ACC112 (cell line): ENCODE results near the gene OR2Z1.
"Not testable (repeated sequence)": the region's sequence is repeated elsewhere in the genome, so short reads cannot be mapped to it uniquely, and the experiment has no call there.

Source experiments
- H2AFZ ChIP-seq: fragments of 200-600 bp; sonication (generic); one replicate; pipeline ENCODE4 v1.6.0; 2017; ENCODE audit warnings: antibody characterized with exemption, low read length; ENCODE audit not compliant: unreplicated experiment
- H3K27ac ChIP-seq: fragments of 200-600 bp; sonication (generic); 2 replicates; pipeline ENCODE4 v1.5.1; 2014; ENCODE audit warnings: low read depth, mild to moderate bottlenecking, antibody characterized with exemption, low read length, moderate library complexity
- H3K27me3 ChIP-seq: fragments of 200-600 bp; sonication (generic); 2 replicates; pipeline ENCODE4 v1.6.1; 2014; ENCODE audit warnings: mild to moderate bottlenecking, antibody characterized with exemption, low read length, moderate library complexity, mixed read lengths; ENCODE audit not compliant: insufficient read depth
- H3K36me3 ChIP-seq: fragments of 200-600 bp; sonication (generic); 2 replicates; pipeline ENCODE4 v1.6.1; 2016; ENCODE audit warnings: mild to moderate bottlenecking, antibody characterized with exemption, low read length, moderate library complexity, mixed read lengths; ENCODE audit not compliant: insufficient read depth
- H3K4me1 ChIP-seq: fragments of 200-600 bp; sonication (generic); one replicate; pipeline ENCODE4 v1.6.1; 2016; ENCODE audit warnings: low read length, mixed read lengths; ENCODE audit not compliant: insufficient read depth, unreplicated experiment, control insufficient read depth
- H3K4me3 ChIP-seq: fragments of 200-600 bp; sonication (generic); 2 replicates; pipeline ENCODE4 v1.5.1; 2014; ENCODE audit warnings: mild to moderate bottlenecking, low read depth, low read length
- H3K79me2 ChIP-seq: fragments of 200-600 bp; sonication (generic); one replicate; pipeline ENCODE4 v1.6.0; 2016; ENCODE audit warnings: low read length; ENCODE audit not compliant: control insufficient read depth, unreplicated experiment, insufficient read depth

OR2Z1 gene

GRCh38 chr19:8773587-8773986 lies 52.2 kb downstream of the OR2Z1 start:
- H3K4me3 ChIP-seq, H3K36me3 ChIP-seq, H3K79me2 ChIP-seq, H3K27me3 ChIP-seq, H3K4me1 ChIP-seq, H2AFZ ChIP-seq, H3K27ac ChIP-seq: not testable (repeated sequence)
